IMR-90 (cell line): ENCODE measurements around the gene FAM20C. TPM values are rescaled to one million over a fixed set of nuclear protein-coding genes. Genes with fewer than 3 reads are reported as not detected.

Source experiments
- ATAC-seq: fragments of 200-7000 bp; cut with Tn5 transposase; 2 replicates; pipeline ENCODE4 v1.9.1; 2020; ENCODE audit warnings: low read depth, mild to moderate bottlenecking, moderate library complexity
- BruUV-seq: library from RNA; stranded (reverse); fragments of 400-500 nt; replicated peaks from 2 replicates; lab custom pipeline; 2021; lab: Mats Ljungman, UMichigan
- CTCF ChIA-PET: fragments of 300-600 bp; formaldehyde crosslinking; extraction: SDS; loops from one replicate; lab custom pipeline; 2021; ENCODE audit warnings: antibody characterized with exemption; lab: Yijun Ruan, JAX
- POLR2A ChIA-PET: fragments of 300-600 bp; sonication (Branson Sonifier 250); formaldehyde crosslinking; loops from one replicate; lab custom pipeline; 2022; ENCODE audit warnings: antibody characterized with exemption; ENCODE audit not compliant: unreplicated experiment; lab: Charles Lee
- DNase-seq: peaks from one replicate; pipeline ENCODE4 v3.0.0; 2013
- H2AFZ ChIP-seq: replicated peaks from 2 replicates; pipeline ENCODE3; 2013; ENCODE audit warnings: low read length, mild to moderate bottlenecking; ENCODE audit not compliant: poor library complexity
- H2AK5ac ChIP-seq: 2 replicates; pipeline ENCODE4 v1.6.1; 2013; ENCODE audit warnings: low read depth, low read length, inconsistent platforms
- H2AK9ac ChIP-seq: replicated peaks from 2 replicates; pipeline ENCODE3; 2013; ENCODE audit warnings: mild to moderate bottlenecking, low read depth, low read length, moderate library complexity; ENCODE audit not compliant: poor library complexity
- H2BK120ac ChIP-seq: 2 replicates; pipeline ENCODE4 v1.6.1; 2013; ENCODE audit warnings: low read depth, low read length, inconsistent platforms
- H2BK15ac ChIP-seq: 3 replicates; pipeline ENCODE4 v1.6.1; 2013; ENCODE audit warnings: low read depth, low read length, inconsistent platforms
- H2BK20ac ChIP-seq: 2 replicates; pipeline ENCODE4 v1.6.1; 2013; ENCODE audit warnings: low read depth, mild to moderate bottlenecking, inconsistent platforms, low read length, moderate library complexity
- H2BK5ac ChIP-seq: 2 replicates; pipeline ENCODE4 v1.6.1; 2013; ENCODE audit warnings: mild to moderate bottlenecking, low read depth, low read length, inconsistent platforms; ENCODE audit not compliant: poor library complexity, severe bottlenecking
- H3K14ac ChIP-seq: replicated peaks from 2 replicates; pipeline ENCODE4 v1.6.1; 2013; ENCODE audit warnings: low read depth, low read length, inconsistent platforms
- H3K18ac ChIP-seq: 2 replicates; pipeline ENCODE4 v1.6.1; 2013; ENCODE audit warnings: low read depth, low read length, control low read depth
- H3K23ac ChIP-seq: 2 replicates; pipeline ENCODE4 v1.6.1; 2013; ENCODE audit warnings: low read depth, low read length, inconsistent platforms
- H3K27ac ChIP-seq: 2 replicates; pipeline ENCODE4 v1.5.1; 2013; ENCODE audit warnings: mild to moderate bottlenecking, control low read depth, low read length; ENCODE audit not compliant: insufficient read depth
- H3K27me3 ChIP-seq: 2 replicates; pipeline ENCODE4 v1.6.1; 2013; ENCODE audit warnings: low read length; ENCODE audit not compliant: control insufficient read depth, insufficient read depth
- H3K36me3 ChIP-seq: 2 replicates; pipeline ENCODE4 v1.6.1; 2013; ENCODE audit warnings: low read length, mixed read lengths; ENCODE audit not compliant: control insufficient read depth, insufficient read depth
- H3K4ac ChIP-seq: 2 replicates; pipeline ENCODE4 v1.6.1; 2013; ENCODE audit warnings: low read depth, low read length, inconsistent platforms
- H3K4me1 ChIP-seq: 2 replicates; pipeline ENCODE4 v1.6.1; 2013; ENCODE audit warnings: low read length, mixed read lengths; ENCODE audit not compliant: control insufficient read depth, insufficient read depth
- H3K4me2 ChIP-seq: 2 replicates; pipeline ENCODE4 v1.6.1; 2013; ENCODE audit warnings: low read depth, mild to moderate bottlenecking, control low read depth, low read length, moderate library complexity
- H3K4me3 ChIP-seq: 2 replicates; pipeline ENCODE4 v1.5.1; 2013; ENCODE audit warnings: low read depth, mild to moderate bottlenecking, control low read depth, low read length, moderate library complexity; ENCODE audit not compliant: insufficient read depth
- H3K56ac ChIP-seq: 2 replicates; pipeline ENCODE4 v1.6.1; 2013; ENCODE audit warnings: low read length, inconsistent platforms; ENCODE audit not compliant: insufficient read depth; ENCODE audit errors: extremely low read depth
- H3K79me1 ChIP-seq, 2 experiments: 2 replicates each; pipeline ENCODE4 v1.6.1; 2013; ENCODE audit warnings: low read length in 2 of 2, inconsistent platforms in 1 of 2, low read depth in 1 of 2
- H3K9ac ChIP-seq: 2 replicates; pipeline ENCODE4 v1.6.1; 2013; ENCODE audit warnings: low read depth, low read length, control low read depth
- H3K9me1 ChIP-seq: 2 replicates; pipeline ENCODE4 v1.6.1; 2013; ENCODE audit warnings: low read length, inconsistent platforms; ENCODE audit not compliant: insufficient read depth
- H3K9me3 ChIP-seq: 2 replicates; pipeline ENCODE4 v1.6.1; 2013; ENCODE audit warnings: low read length; ENCODE audit not compliant: control insufficient read depth, insufficient read depth
- H4K20me1 ChIP-seq: 2 replicates; pipeline ENCODE4 v1.6.1; 2013; ENCODE audit warnings: low read length, inconsistent platforms; ENCODE audit not compliant: insufficient read depth
- H4K5ac ChIP-seq: 2 replicates; pipeline ENCODE4 v1.6.1; 2013; ENCODE audit warnings: mild to moderate bottlenecking, low read depth, low read length, control low read depth
- H4K8ac ChIP-seq, 2 experiments: 2 replicates each; pipeline ENCODE4 v1.6.1; 2013; ENCODE audit warnings: low read depth in 2 of 2, low read length in 2 of 2, control low read depth in 1 of 2, inconsistent platforms in 1 of 2
- H4K91ac ChIP-seq: 2 replicates; pipeline ENCODE4 v1.6.1; 2013; ENCODE audit warnings: low read depth, low read length, inconsistent platforms; ENCODE audit not compliant: insufficient read depth
- MAFK ChIP-seq: IDR thresholded peaks from 2 replicates; pipeline ENCODE4 v1.6.1; 2012; ENCODE audit warnings: low read depth, low read length, improper control_type of control experiment
- MXI1 ChIP-seq: IDR thresholded peaks from 2 replicates; pipeline ENCODE4 v1.6.1; 2012; ENCODE audit warnings: low read depth, mild to moderate bottlenecking, low read length, moderate library complexity, borderline replicate concordance
- NFE2L2 ChIP-seq: fragments of 150-350 bp; IDR thresholded peaks from 2 replicates; pipeline ENCODE4 v1.6.1; 2016; ENCODE audit warnings: low read depth, mild to moderate bottlenecking, low read length
- RAD21 ChIP-seq: IDR thresholded peaks from 2 replicates; pipeline ENCODE4 v1.6.1; 2012; ENCODE audit warnings: low read length, improper control_type of control experiment
- RFX5 ChIP-seq: IDR thresholded peaks from 2 replicates; pipeline ENCODE4 v1.8.0; 2012; ENCODE audit warnings: low read depth, mild to moderate bottlenecking, low read length, moderate library complexity
- WGBS, 2 experiments: methylation state at CpG; one replicate each; pipeline versions ENCODE4 v1.1.5 to v1.1.7; 2013; ENCODE audit warnings: missing lambda C conversion rate in 2 of 2; ENCODE audit not compliant: insufficient read length in 1 of 2; ENCODE audit errors: extremely low coverage in 2 of 2; 5-methylcytosine and 5-hydroxymethylcytosine counted together
- dilution Hi-C: fragments of 300-500 bp; cut with HindIII; formaldehyde crosslinking; loops from one replicate; pipeline ENCODE4 v1.14.3; 2018; ENCODE audit warnings: low sequenced_read_pairs; ENCODE audit not compliant: unreplicated experiment
- in situ Hi-C: fragments of 300-500 bp; cut with MboI; formaldehyde crosslinking; loops from 3 replicates; pipeline ENCODE4 v1.14.3; 2019; ENCODE audit warnings: low sequenced_read_pairs, inconsistent platforms, mixed read lengths
- intact Hi-C: fragments of 100-400 bp; cut with micrococcal nuclease; formaldehyde crosslinking; loops from 2 replicates; pipeline ENCODE4 v1.10.0; 2022
- polyA plus RNA-seq, 3 experiments: library from polyadenylated mRNA; depleted of rRNA; stranded (reverse); fragments of >200 nt; gene quantifications; 2 replicates each; pipeline ENCODE4 v1.2.3, GENCODE V29; 2012; ENCODE audit warnings: low replicate concordance in 1 of 3
- total RNA-seq: library from RNA; depleted of rRNA; stranded (reverse); fragments of >200 nt; gene quantifications from 2 replicates; pipeline ENCODE4 v1.2.3, GENCODE V29; 2012

FAM20C gene
- total and polyA plus RNA-seq, 2 of the 4 experiments (the other 2 are of a cell fraction), result 7.7 to 36.6 TPM

- Histone ChIP-seq H3K18ac (no peak overlapping the region), H3K4me2 (no peak overlapping the region)
- WGBS, 2 experiments, result 100% methylated on average over 6 of the region's 22 CpGs; no CpG with 5 or more reads in 1 of the 2 experiments
These were observed 5.3 kb downstream of the FAM20C start for GRCh38 chr7:197413-198335.

More at GRCh38 chr7:197413-198335, 5.3 kb downstream of the FAM20C start:
- DNase-seq, result no peak
- Histone ChIP-seq H2AFZ (no peak overlapping the region), H3K27ac (no peak overlapping the region), H4K5ac (no peak overlapping the region), H3K36me3 (peaks cover 79% of the 10 kb centered on the region), H3K9ac (no peak overlapping the region), H3K9me3 (no peaks in the 10 kb centered on the region), H3K79me1 (peaks cover 39 to 86% of the 10 kb centered on the region in 2 experiments), H4K91ac (no peak overlapping the region), H2AK9ac (peak overlapping the region; percentile 6), H3K4me1 (peaks cover 16% of the 10 kb centered on the region), H3K27me3 (no peaks in the 10 kb centered on the region), H2BK15ac (no peak overlapping the region), H3K23ac (no peak overlapping the region), H3K14ac (no peak overlapping the region), H2BK5ac (no peak overlapping the region), H3K4ac (no peak overlapping the region), H2BK120ac (no peak overlapping the region), H3K4me3 (no peak overlapping the region), H2BK20ac (no peak overlapping the region), H2AK5ac (no peak overlapping the region), H4K20me1 (peaks cover 88% of the 10 kb centered on the region), H3K56ac (no peak overlapping the region), H4K8ac (no peak overlapping the region), H3K9me1 (peaks cover 16% of the 10 kb centered on the region)
- CTCF ChIA-PET, result interaction anchor here (1.4 kb wide), 1 partner anchor 133 kb away, joined by 3 read pairs; no protein-coding TSS in a partner anchor
- no TSS peak for BruUV-seq
- intact Hi-C loops (no loop called here), in situ Hi-C loops (no loop called here), dilution Hi-C loops (no loop called here)
- TF ChIP-seq MXI1 (no peak), RFX5 (no peak), RAD21 (no peak), NFE2L2 (no peak), MAFK (no peak)
- no peak for ATAC-seq
- POLR2A ChIA-PET, result no interaction called here
